Measurements from ENCODE around the gene DCAF11. TPM values are rescaled to one million over a fixed set of nuclear protein-coding genes. Genes with fewer than 3 reads are reported as not detected.
A peak's percentile ranks its signal among the peaks of the same experiment; 100 is the strongest.

Gene DCAF11
- total RNA-seq, 3 donors from 2014 or later: 78.6 to 81.6 (median 80.9) TPM

DNA sequence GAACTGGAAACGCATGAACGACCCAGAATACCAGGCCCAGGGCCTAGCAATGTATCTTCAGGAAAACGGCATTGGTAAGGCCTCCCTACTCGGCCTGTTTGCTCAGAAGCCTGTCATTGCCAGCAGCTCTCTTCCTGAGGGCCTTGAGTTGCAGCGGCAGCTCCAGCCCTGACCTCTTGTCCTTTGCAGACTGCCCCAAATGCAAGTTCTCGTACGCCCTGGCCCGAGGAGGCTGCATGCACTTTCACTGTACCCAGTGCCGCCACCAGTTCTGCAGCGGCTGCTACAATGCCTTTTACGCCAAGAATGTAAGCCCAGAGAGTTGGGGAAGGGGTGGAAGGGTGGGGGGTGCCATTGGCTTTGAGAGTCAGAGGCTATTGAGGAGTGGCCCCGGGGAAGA is 42.8 kb downstream of the DCAF11 start:
- Histone ChIP-seq H3K27me3 (no peaks in the 10 kb centered on the region), H3K36me3 (peaks cover 5% of the 10 kb centered on the region), H3K27ac (peak overlapping the region in 1 of 2 donors; percentile 19), H3K4me3 (no peak overlapping the region), H3K9me3 (no peaks in the 10 kb centered on the region), H3K4me1 (no peaks in the 10 kb centered on the region)
- no peak for TF ChIP-seq POLR2A (IDR thresholded peaks at IDR 0.05)
- TF ChIP-seq POLR2AphosphoS5 (IDR thresholded peaks at IDR 0.05): no peak
- TF ChIP-seq, protein P1, sequence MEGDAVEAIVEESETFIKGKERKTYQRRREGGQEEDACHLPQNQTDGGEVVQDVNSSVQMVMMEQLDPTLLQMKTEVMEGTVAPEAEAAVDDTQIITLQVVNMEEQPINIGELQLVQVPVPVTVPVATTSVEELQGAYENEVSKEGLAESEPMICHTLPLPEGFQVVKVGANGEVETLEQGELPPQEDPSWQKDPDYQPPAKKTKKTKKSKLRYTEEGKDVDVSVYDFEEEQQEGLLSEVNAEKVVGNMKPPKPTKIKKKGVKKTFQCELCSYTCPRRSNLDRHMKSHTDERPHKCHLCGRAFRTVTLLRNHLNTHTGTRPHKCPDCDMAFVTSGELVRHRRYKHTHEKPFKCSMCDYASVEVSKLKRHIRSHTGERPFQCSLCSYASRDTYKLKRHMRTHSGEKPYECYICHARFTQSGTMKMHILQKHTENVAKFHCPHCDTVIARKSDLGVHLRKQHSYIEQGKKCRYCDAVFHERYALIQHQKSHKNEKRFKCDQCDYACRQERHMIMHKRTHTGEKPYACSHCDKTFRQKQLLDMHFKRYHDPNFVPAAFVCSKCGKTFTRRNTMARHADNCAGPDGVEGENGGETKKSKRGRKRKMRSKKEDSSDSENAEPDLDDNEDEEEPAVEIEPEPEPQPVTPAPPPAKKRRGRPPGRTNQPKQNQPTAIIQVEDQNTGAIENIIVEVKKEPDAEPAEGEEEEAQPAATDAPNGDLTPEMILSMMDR (IDR thresholded peaks at IDR 0.05): no peak
- no peak for DNase-seq (ENCODE audit: low spot score in 2 of 2)
- intact Hi-C loops (cut with DNase I; ENCODE audit: low total_unique reads): no loop called here

DNA sequence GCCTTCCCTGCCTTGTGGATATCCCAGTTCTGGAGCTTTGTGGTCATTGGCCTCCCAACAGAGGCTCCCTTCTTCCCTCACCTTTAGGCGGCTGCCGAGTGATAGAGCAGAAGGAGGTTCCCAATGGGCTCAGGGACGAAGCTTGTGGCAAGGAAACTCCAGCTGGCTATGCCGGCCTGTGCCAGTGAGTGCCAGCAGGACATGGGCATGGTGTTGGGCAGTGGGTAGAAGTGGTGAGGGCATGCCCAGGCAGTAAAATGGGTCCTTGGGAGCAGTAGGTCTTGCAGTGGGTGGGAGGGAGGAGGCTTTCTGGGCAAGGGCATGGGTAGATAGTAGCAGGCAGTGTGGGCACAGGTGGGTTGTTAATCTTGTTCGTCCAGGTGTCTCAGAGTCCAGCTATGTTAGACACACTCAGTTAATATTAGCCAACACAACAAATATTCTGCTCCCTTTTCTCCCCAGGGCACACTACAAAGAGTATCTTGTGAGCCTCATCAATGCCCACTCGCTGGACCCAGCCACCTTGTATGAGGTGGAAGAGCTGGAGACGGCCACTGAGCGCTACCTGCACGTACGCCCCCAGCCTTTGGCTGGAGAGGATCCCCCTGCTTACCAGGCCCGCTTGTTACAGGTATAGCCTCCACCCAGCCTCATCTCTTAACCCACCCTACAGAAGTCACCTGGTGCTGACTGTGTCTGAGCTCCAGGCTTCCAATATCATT is 45.4 kb downstream of the DCAF11 start:
- Histone ChIP-seq H3K4me1 (peaks cover 0 to 5% of the 10 kb centered on the region in 2 donors), H3K9me3 (no peaks in the 10 kb centered on the region), H3K4me3 (no peak overlapping the region), H3K27me3 (no peaks in the 10 kb centered on the region), H3K27ac (peak overlapping the region; percentile 92 to 98), H3K36me3 (peaks cover 5% of the 10 kb centered on the region)
- no peak for DNase-seq (ENCODE audit: low spot score in 2 of 2)
- intact Hi-C loops (cut with DNase I; ENCODE audit: low total_unique reads): no loop called here
- TF ChIP-seq POLR2AphosphoS5 (IDR thresholded peaks at IDR 0.05) (no peak), POLR2A (IDR thresholded peaks at IDR 0.05) (no peak)
- TF ChIP-seq, protein P1 (IDR thresholded peaks at IDR 0.05): no peak

DNA sequence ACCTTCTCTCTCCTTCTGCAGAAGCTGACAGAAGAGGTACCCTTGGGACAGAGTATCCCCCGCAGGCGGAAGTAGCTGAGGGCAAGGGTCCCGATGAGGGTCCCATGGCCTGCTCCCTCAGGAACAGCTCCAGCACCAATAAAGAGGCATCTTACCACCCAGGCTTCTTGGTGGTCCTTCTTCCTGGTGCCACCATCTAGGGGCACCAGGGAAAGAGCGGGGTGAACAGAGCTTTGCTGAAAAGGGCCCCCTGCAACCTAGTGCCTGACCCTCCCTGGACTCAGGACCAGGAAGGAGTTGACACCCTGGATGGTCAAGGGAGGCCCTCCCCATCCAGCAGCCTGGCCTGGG is 45.9 kb downstream of the DCAF11 start:
- H3K27ac ChIP-seq: peak overlapping the region; percentile 92 to 98
- no peaks in the 10 kb centered on the region for H3K9me3 ChIP-seq
- intact Hi-C loops (cut with DNase I; ENCODE audit: low total_unique reads): no loop called here
- H3K36me3 ChIP-seq: peaks cover 5% of the 10 kb centered on the region
- DNase-seq (ENCODE audit: low spot score in 2 of 2): no peak
- no peak overlapping the region for H3K4me3 ChIP-seq
- peaks cover 0 to 5% of the 10 kb centered on the region in 2 donors for H3K4me1 ChIP-seq
- TF ChIP-seq, protein P1 (IDR thresholded peaks at IDR 0.05): no peak
- TF ChIP-seq POLR2AphosphoS5 (IDR thresholded peaks at IDR 0.05): no peak
- TF ChIP-seq POLR2A (IDR thresholded peaks at IDR 0.05): no peak
- no peaks in the 10 kb centered on the region for H3K27me3 ChIP-seq

DNA sequence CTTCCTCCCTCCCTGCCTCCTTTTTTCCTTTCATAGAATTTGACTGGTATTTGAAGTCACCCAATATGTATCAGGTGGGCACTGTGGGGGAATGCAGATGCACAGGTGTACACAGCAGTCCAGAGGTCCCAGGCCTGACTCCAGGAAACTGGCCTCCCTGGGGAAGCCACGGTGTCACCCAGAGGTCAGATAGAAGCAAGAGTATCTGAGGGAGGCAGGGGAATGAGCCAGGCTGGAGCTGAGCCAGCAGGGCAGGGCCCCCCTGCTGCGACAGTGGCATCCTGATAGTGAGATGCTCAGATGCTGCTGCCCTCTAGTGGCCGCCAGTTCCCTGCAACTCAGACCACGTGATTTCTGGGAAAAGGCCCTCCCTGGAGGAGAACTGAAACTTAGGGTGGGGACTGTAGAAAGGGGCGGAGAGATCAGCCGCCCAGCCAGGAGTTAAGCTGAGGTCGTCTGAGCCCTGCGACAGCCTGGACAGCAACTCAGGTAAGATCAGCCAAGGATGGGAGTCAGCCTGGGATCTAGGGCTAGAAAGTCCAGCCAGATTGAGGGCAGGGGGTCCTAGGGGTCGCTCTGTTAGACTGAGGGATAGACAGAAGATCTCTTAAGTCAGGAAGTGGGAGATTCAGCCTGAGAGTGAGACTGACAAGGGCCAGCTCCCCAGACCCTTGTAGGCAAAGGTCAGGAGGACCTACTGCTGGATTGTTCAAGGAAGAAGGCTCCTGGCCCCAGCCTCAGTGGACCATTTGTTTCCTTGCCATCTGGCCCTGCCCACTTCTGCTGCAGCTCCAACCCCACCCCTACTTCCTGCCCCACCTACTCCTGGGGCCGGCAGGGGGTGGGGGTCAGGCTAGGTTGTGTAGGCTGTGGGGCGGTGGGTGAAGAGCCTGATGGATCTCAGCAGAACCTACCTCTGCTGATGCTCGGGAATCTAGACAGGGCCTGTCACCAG is 46.5 kb downstream of the DCAF11 start, which contains the start of gene IRF9:
Gene IRF9, plus strand, starts transcription at position 416 of the 955 bp plus-strand sequence. CDS start 880 bp downstream, outside the sequence.
- H3K9me3 ChIP-seq: no peaks in the 10 kb centered on the region
- peaks cover 5% of the 10 kb centered on the region for H3K36me3 ChIP-seq
- peak within 1 kb of the TSS; percentile 62 to 92 (median 71) for H3K4me3 ChIP-seq
- peak; percentile 93 for DNase-seq (ENCODE audit: low spot score in 2 of 2)
- H3K27me3 ChIP-seq: no peaks in the 10 kb centered on the region
- peak within 1 kb of the TSS; percentile 92 to 98 for H3K27ac ChIP-seq
- intact Hi-C loops (cut with DNase I; ENCODE audit: low total_unique reads): no loop called here
- peaks cover 0 to 5% of the 10 kb centered on the region in 2 donors for H3K4me1 ChIP-seq
- TF ChIP-seq POLR2A (IDR thresholded peaks at IDR 0.05): peak; percentile 52
- TF ChIP-seq, protein P1 (IDR thresholded peaks at IDR 0.05): peak; percentile 96 to 98 (median 98)
- peak; percentile 81 to 99 (median 97) for TF ChIP-seq POLR2AphosphoS5 (IDR thresholded peaks at IDR 0.05)

All from breast epithelium (tissue), 4 donors.